Gastroesophageal sphincter (tissue), 2 donors: Measurements from ENCODE around the gene PPP2R5E.

Experiments used
- EP300 ChIP-seq: sonication (generic); formaldehyde crosslinking; IDR thresholded peaks from one replicate; pipeline ENCODE4 v1.6.1; 2017; ENCODE audit warnings: antibody characterized with exemption, mild to moderate bottlenecking
- POLR2AphosphoS5 ChIP-seq: sonication (generic); formaldehyde crosslinking; IDR thresholded peaks from one replicate; pipeline ENCODE4 v1.6.1; 2017; ENCODE audit warnings: antibody characterized with exemption

DNA sequence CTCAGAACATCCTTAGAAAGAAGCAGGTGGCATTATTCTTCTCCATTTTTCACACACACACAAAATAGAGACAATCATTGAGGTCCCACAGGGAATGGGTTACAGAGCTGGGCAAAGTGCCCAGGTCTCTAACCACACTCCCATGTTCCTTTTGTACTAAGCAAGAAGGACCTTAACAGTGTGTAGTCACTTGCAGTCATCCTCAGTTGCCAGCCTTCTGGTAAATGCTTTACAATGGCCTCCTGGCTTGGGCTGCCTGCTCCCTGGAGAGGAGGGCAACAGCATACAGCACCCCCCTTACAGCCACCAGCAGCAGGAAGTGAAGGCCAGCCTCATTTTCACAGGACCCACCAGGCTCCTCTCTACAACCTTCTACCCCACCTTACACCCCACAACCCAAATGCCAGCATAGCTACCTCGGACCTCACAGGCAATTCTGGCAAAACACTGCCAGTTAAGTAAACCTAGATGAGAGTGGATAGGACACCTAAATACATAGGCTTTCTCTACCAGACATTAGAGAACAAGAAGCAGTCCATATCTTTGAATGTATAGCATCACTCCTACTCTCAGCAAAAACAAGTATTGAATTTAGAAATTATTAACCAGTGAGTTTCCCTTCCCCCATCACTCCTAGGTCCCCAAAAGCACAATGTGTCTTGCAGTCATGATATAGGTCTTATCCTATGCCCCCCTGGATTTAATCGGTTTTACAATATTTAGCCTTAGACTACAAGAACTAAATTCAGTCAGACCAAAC lies 88.1 kb downstream of the PPP2R5E start:
- TF ChIP-seq EP300 (no peak), POLR2AphosphoS5 (no peak)
